RWPE2 (cell line): ENCODE measurements around the gene ATF7IP2.

Experiments used
- ATAC-seq: fragments of 200-7000 bp; cut with Tn5 transposase; 3 replicates; pipeline ENCODE4 v1.9.1; 2021; ENCODE audit warnings: low read depth
- DNase-seq: peaks from one replicate; pipeline ENCODE4 v3.0.0-alpha.2; 2020; ENCODE audit warnings: low spot score
- H3K27ac ChIP-seq: fragments of 450-650 bp; 2 replicates; pipeline ENCODE4 v1.5.1; 2017; ENCODE audit warnings: mild to moderate bottlenecking; ENCODE audit not compliant: poor library complexity, severe bottlenecking
- H3K27me3 ChIP-seq: fragments of 250-450 bp; sonication (Bioruptor Pico); 2 replicates; pipeline ENCODE4 v1.5.1; 2021; ENCODE audit warnings: mild to moderate bottlenecking, moderate library complexity; ENCODE audit not compliant: insufficient read depth, poor library complexity, severe bottlenecking
- H3K36me3 ChIP-seq: fragments of 250-450 bp; sonication (Bioruptor Pico); 2 replicates; pipeline ENCODE4 v1.5.1; 2020; ENCODE audit warnings: low read depth, mild to moderate bottlenecking, moderate library complexity
- H3K4me1 ChIP-seq: fragments of 250-450 bp; sonication (Bioruptor Pico); 2 replicates; pipeline ENCODE4 v1.5.1; 2021; ENCODE audit warnings: mild to moderate bottlenecking, moderate library complexity; ENCODE audit not compliant: insufficient read depth, poor library complexity, severe bottlenecking
- H3K4me3 ChIP-seq: fragments of 250-450 bp; sonication (Bioruptor Pico); 2 replicates; pipeline ENCODE4 v1.5.1; 2021; ENCODE audit warnings: mild to moderate bottlenecking, moderate library complexity; ENCODE audit not compliant: severe bottlenecking
- H3K9me3 ChIP-seq: fragments of 250-450 bp; sonication (Bioruptor Pico); 2 replicates; pipeline ENCODE4 v1.5.1; 2021; ENCODE audit warnings: mild to moderate bottlenecking, moderate library complexity; ENCODE audit not compliant: severe bottlenecking
- TF ChIP-seq, protein P1 (sequence below): fragments of 450-650 bp; IDR thresholded peaks from one replicate; pipeline ENCODE4 v1.5.1; 2017; ENCODE audit warnings: mild to moderate bottlenecking, moderate library complexity; ENCODE audit not compliant: poor library complexity, severe bottlenecking

ATF7IP2 gene

GRCh38 chr16:10521681-10522274 lies 135.9 kb downstream of the ATF7IP2 start:
- TF ChIP-seq, protein P1, sequence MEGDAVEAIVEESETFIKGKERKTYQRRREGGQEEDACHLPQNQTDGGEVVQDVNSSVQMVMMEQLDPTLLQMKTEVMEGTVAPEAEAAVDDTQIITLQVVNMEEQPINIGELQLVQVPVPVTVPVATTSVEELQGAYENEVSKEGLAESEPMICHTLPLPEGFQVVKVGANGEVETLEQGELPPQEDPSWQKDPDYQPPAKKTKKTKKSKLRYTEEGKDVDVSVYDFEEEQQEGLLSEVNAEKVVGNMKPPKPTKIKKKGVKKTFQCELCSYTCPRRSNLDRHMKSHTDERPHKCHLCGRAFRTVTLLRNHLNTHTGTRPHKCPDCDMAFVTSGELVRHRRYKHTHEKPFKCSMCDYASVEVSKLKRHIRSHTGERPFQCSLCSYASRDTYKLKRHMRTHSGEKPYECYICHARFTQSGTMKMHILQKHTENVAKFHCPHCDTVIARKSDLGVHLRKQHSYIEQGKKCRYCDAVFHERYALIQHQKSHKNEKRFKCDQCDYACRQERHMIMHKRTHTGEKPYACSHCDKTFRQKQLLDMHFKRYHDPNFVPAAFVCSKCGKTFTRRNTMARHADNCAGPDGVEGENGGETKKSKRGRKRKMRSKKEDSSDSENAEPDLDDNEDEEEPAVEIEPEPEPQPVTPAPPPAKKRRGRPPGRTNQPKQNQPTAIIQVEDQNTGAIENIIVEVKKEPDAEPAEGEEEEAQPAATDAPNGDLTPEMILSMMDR: peak; percentile 87
- DNase-seq: no peak
- no peaks in the 10 kb centered on the region for H3K27me3 ChIP-seq
- no peaks in the 10 kb centered on the region for H3K36me3 ChIP-seq
- no peak overlapping the region for H3K4me3 ChIP-seq
- peak; percentile 61; the same call in 1 of the 3 replicates for ATAC-seq
- H3K9me3 ChIP-seq: no peaks in the 10 kb centered on the region
- no peaks in the 10 kb centered on the region for H3K4me1 ChIP-seq
- no peak overlapping the region for H3K27ac ChIP-seq

GRCh38 chr16:10522966-10523365 lies 137.1 kb downstream of the ATF7IP2 start:
- H3K4me3 ChIP-seq: no peak overlapping the region
- no peaks in the 10 kb centered on the region for H3K4me1 ChIP-seq
- no peak for ATAC-seq
- DNase-seq: no peak
- H3K27ac ChIP-seq: no peak overlapping the region
- no peaks in the 10 kb centered on the region for H3K9me3 ChIP-seq
- TF ChIP-seq, protein P1: no peak
- no peaks in the 10 kb centered on the region for H3K36me3 ChIP-seq
- H3K27me3 ChIP-seq: no peaks in the 10 kb centered on the region

DNA sequence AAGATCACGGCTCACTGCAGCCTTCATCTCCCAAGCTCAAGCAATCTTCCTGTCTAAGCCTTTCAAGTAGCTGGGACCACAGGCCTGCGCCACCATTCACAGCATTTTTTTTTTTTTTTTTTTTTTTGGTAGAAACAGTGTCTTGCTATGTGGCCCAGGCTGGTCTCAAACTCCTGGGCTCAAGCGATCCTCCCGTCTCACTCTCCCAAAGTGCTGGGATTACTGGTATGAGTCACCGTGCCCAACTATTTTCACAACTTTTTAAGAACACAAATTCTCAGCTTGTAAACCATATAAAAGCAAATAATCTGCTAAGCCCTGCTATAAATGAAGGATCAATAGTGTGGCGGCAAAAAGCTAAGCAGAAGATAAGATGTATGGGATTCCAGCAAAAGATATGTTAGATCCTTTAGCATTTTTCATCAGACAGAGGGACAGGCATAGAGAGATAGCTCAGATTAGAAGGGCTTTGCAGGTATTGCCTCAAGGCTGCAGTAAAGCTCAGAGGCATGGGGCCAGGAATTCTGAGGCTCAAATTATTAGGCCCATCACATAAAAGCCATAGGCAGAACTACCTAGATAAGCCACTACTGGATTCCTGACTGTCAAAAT lies 139.5 kb downstream of the ATF7IP2 start:
- DNase-seq (no peak), ATAC-seq (no peak)
- no peaks in the 10 kb centered on the region for H3K36me3 ChIP-seq
- H3K4me1 ChIP-seq: no peaks in the 10 kb centered on the region
- H3K27me3 ChIP-seq: no peaks in the 10 kb centered on the region
- no peak overlapping the region for H3K4me3 ChIP-seq
- TF ChIP-seq, protein P1: no peak
- H3K9me3 ChIP-seq: no peaks in the 10 kb centered on the region
- no peak overlapping the region for H3K27ac ChIP-seq

DNA sequence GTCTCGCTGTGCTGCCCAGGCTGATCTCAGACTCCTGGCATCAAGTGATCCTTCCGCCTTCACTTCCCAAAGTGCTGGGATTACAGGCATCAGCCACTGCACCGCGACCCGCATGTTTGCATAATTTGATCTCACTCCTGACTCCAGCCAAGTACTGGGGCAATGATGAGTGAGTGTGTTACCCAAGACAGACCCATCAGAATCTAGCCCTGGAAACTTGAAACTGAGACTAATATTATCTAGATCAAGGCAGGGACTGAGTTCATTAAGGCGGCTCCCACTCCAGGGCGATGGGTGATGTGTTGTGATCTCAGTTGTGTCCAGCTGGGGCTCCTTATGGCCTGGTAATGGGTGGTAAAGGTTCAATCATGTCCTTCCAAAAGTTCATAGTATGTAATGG lies 141.1 kb downstream of the ATF7IP2 start:
- no peak for ATAC-seq
- DNase-seq: no peak
- TF ChIP-seq, protein P1: no peak

DNA sequence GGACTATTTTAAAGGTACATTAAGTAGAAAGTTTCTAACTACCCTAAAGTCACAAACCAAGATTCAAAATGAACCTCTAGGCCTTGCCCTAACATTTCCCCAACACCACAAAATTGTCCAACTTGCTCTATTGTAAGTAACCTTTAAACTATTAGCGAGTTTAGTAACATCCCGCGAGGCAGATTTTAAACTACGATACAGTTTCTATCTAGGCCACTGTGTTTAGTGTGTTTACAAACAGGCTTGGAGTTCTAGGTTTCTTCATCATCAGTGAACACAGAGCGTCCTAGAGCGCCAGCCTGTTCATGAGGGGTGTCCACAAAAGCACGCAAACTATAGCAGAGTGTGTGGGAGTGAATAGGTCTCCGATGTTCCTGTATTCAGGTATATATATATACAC lies 142.8 kb downstream of the ATF7IP2 start:
- Histone ChIP-seq H3K4me1 (peaks cover 1% of the 10 kb centered on the region), H3K4me3 (no peak overlapping the region), H3K9me3 (no peaks in the 10 kb centered on the region), H3K36me3 (peaks cover 7% of the 10 kb centered on the region; the same call in 1 of the 2 replicates), H3K27ac (no peak overlapping the region), H3K27me3 (no peaks in the 10 kb centered on the region)
- DNase-seq (no peak), ATAC-seq (no peak)
- TF ChIP-seq, protein P1: no peak

More for the DNA sequence above, 141.1 kb downstream of the ATF7IP2 start:
- H3K9me3 ChIP-seq: no peaks in the 10 kb centered on the region
- H3K4me3 ChIP-seq: no peak overlapping the region
- no peaks in the 10 kb centered on the region for H3K27me3 ChIP-seq
- no peaks in the 10 kb centered on the region for H3K36me3 ChIP-seq
- H3K27ac ChIP-seq: no peak overlapping the region
- H3K4me1 ChIP-seq: no peaks in the 10 kb centered on the region
